Measurements from ENCODE around the gene HVCN1.

Gene HVCN1

DNA sequence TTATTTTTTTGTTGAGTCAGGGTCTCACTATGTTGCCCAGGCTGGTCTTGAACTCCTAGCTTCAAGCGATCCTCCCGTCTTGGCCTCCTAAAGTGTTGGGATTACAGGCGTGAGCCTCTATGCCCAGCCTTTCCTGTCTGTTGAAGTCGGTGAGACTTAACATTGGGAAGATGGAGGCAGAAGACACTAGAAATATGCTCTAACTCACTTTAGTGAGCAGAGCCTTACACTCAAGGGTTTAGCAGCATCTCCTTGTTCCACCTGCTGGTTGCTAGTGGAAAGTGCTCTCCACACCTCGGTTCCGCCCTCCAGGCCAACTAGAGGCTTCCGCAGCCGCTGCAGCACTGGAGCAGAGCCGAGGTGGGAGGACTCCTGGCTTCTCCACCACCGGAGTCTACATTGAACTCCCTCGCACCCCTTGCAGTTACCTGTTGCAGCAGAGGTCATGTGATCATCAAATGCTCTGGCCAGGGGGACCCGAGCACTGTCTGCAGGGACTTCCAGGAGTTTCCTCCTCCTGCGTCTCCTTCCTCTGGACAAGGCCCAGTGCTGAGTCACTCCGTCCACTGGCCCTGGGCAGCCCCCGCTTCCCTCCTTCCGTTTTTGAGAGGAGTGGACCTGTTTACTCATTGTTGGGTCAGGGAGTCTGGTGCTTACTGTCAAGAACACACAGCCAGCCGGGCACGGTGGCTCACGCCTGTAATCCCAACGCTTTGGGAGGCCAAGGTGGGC, 9.4 kb upstream of the HVCN1 start:
- peak; percentile 22 to 56 for DNase-seq

DNA sequence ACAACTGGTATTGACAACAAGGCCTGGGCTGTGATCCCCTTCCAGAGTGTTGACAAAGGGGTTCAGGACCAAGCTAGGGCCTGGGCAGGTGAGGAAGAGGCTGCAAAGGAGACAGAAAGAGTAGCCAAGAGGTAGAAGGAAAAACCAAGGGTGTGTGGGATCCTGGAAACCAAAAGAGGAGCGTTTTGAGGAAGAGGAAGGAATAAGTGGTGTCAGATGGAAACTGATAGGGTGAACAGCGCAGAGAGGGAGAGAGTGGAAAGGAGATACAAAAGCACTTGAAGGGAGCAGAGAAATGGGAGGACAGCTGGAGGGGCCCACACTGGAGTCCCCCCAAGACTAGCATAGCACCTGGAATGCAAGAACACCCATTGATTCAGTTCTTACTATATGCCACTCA, 8.3 kb upstream of the HVCN1 start:
- no peak for DNase-seq

GRCh38 chr12:110696283-110696682, 7.4 kb upstream of the HVCN1 start:
- DNase-seq: no peak

- no peak for DNase-seq
These were observed 5.5 kb upstream of the HVCN1 start for GRCh38 chr12:110694330-110694901.

GRCh38 chr12:110693731-110694130, 4.8 kb upstream of the HVCN1 start:
- peak in 1 of 2 experiments; percentile 41 for DNase-seq

- no peak for DNase-seq
These were observed 1.2 kb upstream of the HVCN1 start for GRCh38 chr12:110690127-110690430.

- DNase-seq: no peak
These were observed 589 bp upstream of the HVCN1 start for GRCh38 chr12:110689281-110690126.

- DNase-seq: no peak
These were observed 1.3 kb downstream of the HVCN1 start for GRCh38 chr12:110687396-110688169.

- DNase-seq: no peak
These were observed 2.5 kb downstream of the HVCN1 start for GRCh38 chr12:110686294-110686903.

DNA sequence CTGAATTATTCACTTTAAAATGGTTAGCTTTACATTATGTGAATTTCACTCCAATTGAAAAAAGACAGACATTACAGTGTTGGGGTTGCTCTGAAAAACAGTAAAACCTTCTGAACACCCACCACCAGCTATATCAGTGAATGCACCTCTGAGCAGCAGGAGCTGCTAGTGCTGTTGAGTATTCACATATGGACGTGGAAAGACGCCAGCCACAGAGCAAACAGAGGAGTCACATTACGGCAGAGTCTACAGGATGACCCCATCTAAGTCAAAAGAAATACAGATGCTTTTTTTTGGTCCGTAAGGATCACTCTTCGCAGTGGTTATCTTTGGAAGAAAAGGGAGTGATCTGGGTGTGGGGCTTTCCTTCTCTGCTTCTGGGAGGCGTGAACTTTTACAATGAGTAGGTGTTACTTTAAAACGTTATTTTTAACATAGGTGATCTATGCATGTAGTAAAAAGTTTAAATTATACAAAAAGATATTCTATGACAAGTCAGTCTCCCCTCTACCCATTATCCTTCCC, 4.5 kb downstream of the HVCN1 start:
- DNase-seq: no peak

- DNase-seq: no peak
These were observed 5.0 kb downstream of the HVCN1 start for GRCh38 chr12:110683888-110684287.

- no peak for DNase-seq
These were observed 8.9 kb downstream of the HVCN1 start for GRCh38 chr12:110680032-110680431.

DNA sequence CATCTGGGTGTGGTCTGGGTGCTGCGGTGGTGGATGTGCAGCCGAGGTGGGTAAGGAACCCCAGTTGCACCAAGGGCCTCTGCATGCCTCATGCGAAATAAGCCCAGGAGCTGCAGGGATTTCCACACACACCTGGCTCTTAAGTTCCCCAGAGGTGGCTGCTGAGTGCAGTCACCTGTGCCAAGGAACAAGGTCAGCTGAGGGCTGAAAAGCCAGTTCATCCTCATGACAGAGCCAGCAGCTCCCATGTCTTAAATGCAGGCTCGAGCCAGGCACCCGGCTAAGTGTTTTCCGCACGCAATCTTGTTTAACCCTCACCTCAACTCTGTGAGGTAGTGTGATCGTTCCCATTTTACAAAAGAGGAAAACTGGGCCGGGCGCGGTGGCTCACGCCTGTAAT, 9.7 kb downstream of the HVCN1 start:
- DNase-seq: no peak

GRCh38 chr12:110677982-110678381, 10.9 kb downstream of the HVCN1 start:
- no peak for DNase-seq

DNA sequence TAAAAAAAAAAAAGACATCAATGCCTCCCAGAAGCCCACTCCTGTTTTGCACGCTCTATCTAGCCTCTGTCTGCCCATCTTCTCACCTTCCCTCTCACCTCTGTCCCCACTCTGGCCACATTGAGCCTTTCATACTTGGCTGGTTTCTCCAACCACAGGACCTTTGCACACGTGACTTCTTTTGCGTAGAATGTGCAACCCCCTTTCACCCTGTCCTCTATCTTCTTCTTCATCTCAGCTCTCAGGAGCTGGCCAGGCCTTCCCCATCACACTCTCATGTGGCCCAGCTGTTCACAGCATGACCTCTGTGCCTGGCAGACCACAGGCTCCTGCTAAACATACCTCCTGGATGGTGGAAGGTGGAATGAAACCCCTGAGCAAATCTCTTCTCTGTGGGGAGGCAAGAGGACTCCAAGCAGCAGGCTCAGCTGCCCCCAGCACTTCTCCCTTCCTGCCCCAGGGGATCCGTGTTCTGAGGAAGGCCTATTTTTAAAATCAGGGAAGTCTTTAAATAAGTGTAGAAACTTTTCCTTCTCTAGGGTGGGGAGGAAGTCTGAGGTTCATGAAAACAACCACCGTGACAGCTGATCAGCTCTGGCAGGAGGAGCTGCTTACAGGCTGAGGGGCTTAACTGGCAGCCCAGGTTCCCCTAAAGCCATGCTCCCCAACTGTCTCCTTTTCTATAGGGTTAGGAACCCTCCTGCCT, 11.6 kb downstream of the HVCN1 start:
- no peak for DNase-seq

GRCh38 chr12:110676171-110676570, 12.7 kb downstream of the HVCN1 start:
- no peak for DNase-seq

- DNase-seq: no peak
These were observed 18.7 kb downstream of the HVCN1 start for GRCh38 chr12:110670161-110670701.

- DNase-seq: no peak
These were observed 19.8 kb downstream of the HVCN1 start for GRCh38 chr12:110669193-110669502.

GRCh38 chr12:110668480-110669192, 20.3 kb downstream of the HVCN1 start:
- DNase-seq: no peak

DNA sequence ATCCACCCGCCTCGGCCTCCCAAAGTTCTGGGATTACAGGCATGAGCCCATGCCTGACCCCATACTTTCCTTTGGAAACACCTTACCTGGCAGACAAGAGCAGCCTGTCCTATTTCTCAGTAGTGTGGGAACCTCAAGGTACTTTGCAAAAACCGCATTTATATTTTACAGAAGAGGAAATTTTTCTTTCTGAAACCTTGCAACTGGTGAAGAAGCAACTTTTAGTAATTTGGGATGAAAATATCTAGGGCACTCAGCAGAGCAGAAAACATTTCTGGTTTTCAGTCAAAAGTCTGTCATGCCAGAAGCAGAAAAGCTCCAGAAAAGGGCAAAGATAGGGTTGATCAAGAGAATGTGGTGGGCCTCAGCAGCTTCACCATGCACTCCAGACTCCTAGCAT, 21.2 kb downstream of the HVCN1 start:
- DNase-seq: no peak

- no peak for DNase-seq
These were observed 22.0 kb downstream of the HVCN1 start for GRCh38 chr12:110666892-110667291.

Data from NCI-H524 (cell line).